ENCODE data around the gene RERE.

- no peak for TF ChIP-seq EZH2 (IDR thresholded peaks at IDR 0.05)
- TF ChIP-seq POLR2AphosphoS5 (IDR thresholded peaks at IDR 0.05; ENCODE audit: borderline replicate concordance, low read depth, low read length) = no peak
- no peak for TF ChIP-seq FOXP2 (optimal IDR thresholded peaks at IDR 0.05; ENCODE audit: control extremely low read depth, extremely low read length, insufficient read depth)
Observed at GRCh38 chr1:8679929-8680663, 137.3 kb downstream of the RERE start.

Measured in SK-N-MC (cell line).